ENCODE results near the gene FAM131B.
A peak's percentile ranks its signal among the peaks of the same experiment; 100 is the strongest.

FAM131B gene

GRCh38 chr7:143408686-143409561 lies 46.4 kb upstream of the FAM131B start, which contains the start of gene EPHA1:
Gene EPHA1 (minus strand): TSS chr7:143408856. CDS start chr7:143408805, 51 bp downstream.
- H3K27me3 ChIP-seq (ENCODE audit: low read depth, low read length) = peaks cover 53% of the 10 kb centered on the region
- no peak within 1 kb of the TSS for H3K9ac ChIP-seq (ENCODE audit: low read length)
- peak; percentile 11; the same call in 1 of the 2 replicates for TF ChIP-seq CTCF (IDR thresholded peaks at IDR 0.05; ENCODE audit: low read depth, low read length)
- TF ChIP-seq EZH2phosphoT487 (IDR thresholded peaks at IDR 0.05; ENCODE audit: low read depth) = no peak
- H3K79me2 ChIP-seq (ENCODE audit: low read length) = no peaks in the 10 kb centered on the region
- peak within 1 kb of the TSS; percentile 24; the same call in 1 of the 2 replicates for H3K4me2 ChIP-seq (ENCODE audit: low read length)
- H2AFZ ChIP-seq (ENCODE audit: low read depth, low read length) = no peak within 1 kb of the TSS
- H4K20me1 ChIP-seq (ENCODE audit: insufficient read depth, low read length) = no peaks in the 10 kb centered on the region
- H3K4me3 ChIP-seq (ENCODE audit: low read length) = no peak within 1 kb of the TSS
- no peaks in the 10 kb centered on the region for H3K9me3 ChIP-seq (ENCODE audit: insufficient read depth, low read length)
- H3K36me3 ChIP-seq (replicated peaks; ENCODE audit: low read depth, low read length) = no peaks in the 10 kb centered on the region
- H3K4me1 ChIP-seq (ENCODE audit: low read length) = peaks cover 27% of the 10 kb centered on the region
- H3K27ac ChIP-seq (ENCODE audit: low read length) = no peak within 1 kb of the TSS

- TF ChIP-seq CTCF (IDR thresholded peaks at IDR 0.05; ENCODE audit: low read depth, low read length) (no peak), EZH2phosphoT487 (IDR thresholded peaks at IDR 0.05; ENCODE audit: low read depth) (no peak)
- no peak overlapping the region for H3K27ac ChIP-seq (ENCODE audit: low read length)
- peaks cover 27% of the 10 kb centered on the region for H3K4me1 ChIP-seq (ENCODE audit: low read length)
- H3K27me3 ChIP-seq (ENCODE audit: low read depth, low read length) = peaks cover 57% of the 10 kb centered on the region
- H4K20me1 ChIP-seq (ENCODE audit: insufficient read depth, low read length) = no peaks in the 10 kb centered on the region
- no peaks in the 10 kb centered on the region for H3K79me2 ChIP-seq (ENCODE audit: low read length)
- no peak overlapping the region for H2AFZ ChIP-seq (ENCODE audit: low read depth, low read length)
- no peaks in the 10 kb centered on the region for H3K9me3 ChIP-seq (ENCODE audit: insufficient read depth, low read length)
- no peaks in the 10 kb centered on the region for H3K36me3 ChIP-seq (replicated peaks; ENCODE audit: low read depth, low read length)
- no peak overlapping the region for H3K9ac ChIP-seq (ENCODE audit: low read length)
- H3K4me3 ChIP-seq (ENCODE audit: low read length) = no peak overlapping the region
- no peak overlapping the region for H3K4me2 ChIP-seq (ENCODE audit: low read length)
Observed at GRCh38 chr7:143408252-143408685, 45.8 kb upstream of the FAM131B start.

- no peak overlapping the region for H3K27ac ChIP-seq (ENCODE audit: low read length)
- no peak overlapping the region for H3K9ac ChIP-seq (ENCODE audit: low read length)
Observed at GRCh38 chr7:143407287-143408251, 45.1 kb upstream of the FAM131B start.

More at GRCh38 chr7:143407287-143408251, 45.1 kb upstream of the FAM131B start:
- peaks cover 58% of the 10 kb centered on the region for H3K27me3 ChIP-seq (ENCODE audit: low read depth, low read length)
- H3K9me3 ChIP-seq (ENCODE audit: insufficient read depth, low read length) = no peaks in the 10 kb centered on the region
- no peaks in the 10 kb centered on the region for H3K79me2 ChIP-seq (ENCODE audit: low read length)
- no peaks in the 10 kb centered on the region for H3K36me3 ChIP-seq (replicated peaks; ENCODE audit: low read depth, low read length)
- no peaks in the 10 kb centered on the region for H4K20me1 ChIP-seq (ENCODE audit: insufficient read depth, low read length)
- H3K4me2 ChIP-seq (ENCODE audit: low read length) = no peak overlapping the region
- TF ChIP-seq EZH2phosphoT487 (IDR thresholded peaks at IDR 0.05; ENCODE audit: low read depth) (no peak), CTCF (IDR thresholded peaks at IDR 0.05; ENCODE audit: low read depth, low read length) (no peak)
- no peak overlapping the region for H2AFZ ChIP-seq (ENCODE audit: low read depth, low read length)
- H3K4me1 ChIP-seq (ENCODE audit: low read length) = peaks cover 27% of the 10 kb centered on the region
- no peak overlapping the region for H3K4me3 ChIP-seq (ENCODE audit: low read length)
